GM12865 (cell line): ENCODE measurements around the gene CFAP100.

Experiments used
- DNase-seq: peaks from one replicate; pipeline ENCODE4 v3.0.0; 2010; ENCODE audit warnings: low read depth
- H3K4me3 ChIP-seq: 2 replicates; pipeline ENCODE4 v1.5.1; 2011; ENCODE audit warnings: mild to moderate bottlenecking, low read depth, low read length, control low read depth
- CTCF ChIP-seq: IDR thresholded peaks from 2 replicates; pipeline ENCODE4 v1.5.1; 2011; ENCODE audit warnings: low read length, control low read depth, low read depth, inconsistent platforms; ENCODE audit not compliant: insufficient read depth; ENCODE audit errors: missing control alignments

CFAP100 gene

GRCh38 chr3:126394179-126394976, at the start of gene CFAP100:
CFAP100 (plus strand) TSS chr3:126394909; CDS start chr3:126396001, 1,092 bp downstream.
- TF ChIP-seq CTCF: no peak
- no peak within 1 kb of the TSS for H3K4me3 ChIP-seq
- no peak for DNase-seq

- no peak for DNase-seq
- TF ChIP-seq CTCF: no peak
- no peak overlapping the region for H3K4me3 ChIP-seq
Measured at GRCh38 chr3:126345231-126345630, 49.5 kb upstream of the CFAP100 start.

- H3K4me3 ChIP-seq: no peak overlapping the region
- DNase-seq: no peak
- no peak for TF ChIP-seq CTCF
Measured at GRCh38 chr3:126345641-126346460, 48.9 kb upstream of the CFAP100 start.

- DNase-seq: no peak
- TF ChIP-seq CTCF: no peak
- H3K4me3 ChIP-seq: no peak overlapping the region
Measured at GRCh38 chr3:126346466-126346865, 48.2 kb upstream of the CFAP100 start.

GRCh38 chr3:126347543-126348161, 47.1 kb upstream of the CFAP100 start:
- no peak for DNase-seq
- TF ChIP-seq CTCF: no peak
- H3K4me3 ChIP-seq: no peak overlapping the region

GRCh38 chr3:126348308-126348920, 46.3 kb upstream of the CFAP100 start:
- H3K4me3 ChIP-seq: no peak overlapping the region
- peak; percentile 18 for TF ChIP-seq CTCF
- DNase-seq: no peak
